ENCODE results near the gene PGR.
"Not testable (repeated sequence)": the region's sequence is repeated elsewhere in the genome, so short reads cannot be mapped to it uniquely, and the experiment has no call there.

PGR gene

DNA sequence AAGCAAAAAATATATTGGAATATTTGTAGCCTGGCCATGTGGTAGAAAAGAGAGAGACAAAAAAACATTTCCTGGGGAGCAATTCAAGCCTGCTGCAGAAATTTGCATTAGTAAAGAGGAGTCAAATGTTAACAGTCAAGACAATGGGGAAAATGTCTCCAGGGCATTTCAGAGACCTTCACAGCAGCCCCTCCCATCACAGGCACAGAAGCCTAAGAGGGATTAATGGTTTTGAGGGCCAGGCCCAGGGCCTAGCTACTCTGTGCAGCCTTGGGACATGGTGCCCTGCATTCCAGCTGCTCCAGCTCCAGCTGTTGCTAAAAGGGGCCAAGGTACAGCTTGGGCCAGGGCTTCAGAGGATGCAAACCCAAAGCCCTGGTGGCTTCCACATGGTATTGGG, 46.8 kb downstream of the PGR start:
- DNase-seq (ENCODE audit: low read depth in 2 of 2): no peak

DNA sequence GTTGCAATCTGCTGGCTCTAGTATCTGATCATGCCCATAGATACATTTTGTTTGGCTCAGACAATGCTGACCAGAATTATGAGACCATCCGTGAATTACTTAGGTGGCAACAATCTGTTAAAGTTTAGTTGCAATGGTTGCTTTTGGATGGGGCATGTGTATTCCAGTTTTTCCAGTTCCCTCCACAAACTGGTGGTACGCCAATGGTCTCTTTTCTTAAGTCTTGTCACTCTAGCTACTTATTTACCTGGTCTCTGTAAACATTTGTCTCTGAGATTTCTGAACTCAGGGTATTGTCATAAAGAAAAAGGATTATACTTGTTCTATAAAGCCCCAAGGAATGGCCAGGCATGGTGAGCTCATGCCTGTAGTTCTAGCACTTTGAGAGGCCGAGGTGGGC, 65.9 kb downstream of the PGR start:
- DNase-seq (ENCODE audit: low read depth in 2 of 2): no peak

DNA sequence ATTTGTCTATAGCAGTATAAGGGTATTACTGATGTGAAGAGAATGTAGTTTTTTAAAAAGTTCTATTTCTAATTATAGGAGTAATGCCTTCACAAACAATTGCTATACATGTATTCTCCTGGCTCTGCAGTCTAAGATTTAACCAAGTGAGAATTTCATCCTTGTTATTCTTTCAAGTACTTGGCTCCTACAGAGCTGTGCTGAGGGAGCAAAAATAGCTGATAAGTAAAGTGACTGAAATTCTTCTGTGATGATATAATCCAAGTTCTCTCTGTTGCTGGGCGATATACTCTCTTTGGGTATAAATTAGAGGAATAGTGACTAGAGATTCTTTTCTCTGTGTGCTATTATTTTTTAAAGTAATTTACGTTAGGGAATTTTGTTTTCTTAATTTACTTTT, 68.0 kb downstream of the PGR start:
- DNase-seq (ENCODE audit: low read depth in 2 of 2): no peak

DNA sequence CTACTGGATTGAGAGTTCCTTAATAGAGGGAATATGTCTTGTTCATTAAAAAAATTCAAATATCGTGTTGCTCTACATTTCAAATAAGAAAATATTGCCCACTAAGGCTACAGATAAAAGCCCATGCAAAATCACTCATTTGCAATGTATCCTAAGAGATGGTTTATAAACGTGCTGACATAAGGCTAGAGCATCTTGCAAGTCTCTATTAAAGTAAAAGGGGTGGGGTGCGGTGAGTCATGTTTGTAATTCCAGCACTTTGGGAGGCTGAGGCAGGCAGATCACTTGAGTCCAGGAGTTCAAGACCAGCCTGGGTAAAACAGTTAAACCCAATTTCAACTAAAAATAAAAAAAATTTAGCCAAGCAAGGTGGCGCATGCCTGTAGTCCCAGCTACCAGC, 70.3 kb downstream of the PGR start:
- DNase-seq (ENCODE audit: low read depth in 2 of 2): no peak

DNA sequence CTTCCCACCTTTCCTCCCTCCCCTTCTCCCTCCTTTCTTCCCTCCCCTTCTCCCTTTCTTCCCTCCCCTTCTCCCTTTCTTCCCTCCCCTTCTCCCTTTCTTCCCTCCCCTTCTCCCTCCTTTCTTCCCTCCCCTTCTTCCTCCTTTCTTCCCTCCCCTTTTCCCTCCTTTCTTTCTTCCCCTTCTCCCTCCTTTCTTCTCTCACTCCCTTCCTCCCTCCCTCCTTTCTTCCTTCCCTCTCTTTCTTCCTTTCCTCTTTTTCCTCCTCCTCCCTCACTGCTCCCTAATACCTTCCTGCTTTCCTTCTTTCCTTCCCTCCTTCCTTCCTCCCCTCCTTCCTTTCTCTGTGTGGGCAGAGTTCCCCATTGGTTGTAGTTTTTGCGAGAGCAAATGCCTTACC, 76.1 kb downstream of the PGR start:
- DNase-seq (ENCODE audit: low read depth in 2 of 2): no peak

DNA sequence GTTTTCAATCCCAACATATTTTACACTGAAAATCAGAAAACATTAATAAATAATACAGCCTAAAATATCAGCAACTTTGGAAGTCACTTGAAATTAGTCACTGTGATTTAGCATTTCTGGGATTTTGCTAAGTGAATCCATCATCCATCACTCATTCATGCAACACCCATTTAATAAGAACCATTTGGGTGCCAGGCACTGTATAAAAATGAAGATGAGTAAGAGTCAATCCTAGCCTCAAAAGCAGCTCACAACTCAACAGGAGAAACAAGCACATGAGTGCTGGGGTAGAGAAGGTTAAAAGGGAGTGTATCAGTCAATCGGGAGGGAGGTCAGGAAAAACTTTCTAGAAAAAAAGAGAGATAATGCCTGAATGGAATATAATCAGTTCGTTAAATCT, 77.9 kb downstream of the PGR start:
- no peak for DNase-seq (ENCODE audit: low read depth in 2 of 2)

DNA sequence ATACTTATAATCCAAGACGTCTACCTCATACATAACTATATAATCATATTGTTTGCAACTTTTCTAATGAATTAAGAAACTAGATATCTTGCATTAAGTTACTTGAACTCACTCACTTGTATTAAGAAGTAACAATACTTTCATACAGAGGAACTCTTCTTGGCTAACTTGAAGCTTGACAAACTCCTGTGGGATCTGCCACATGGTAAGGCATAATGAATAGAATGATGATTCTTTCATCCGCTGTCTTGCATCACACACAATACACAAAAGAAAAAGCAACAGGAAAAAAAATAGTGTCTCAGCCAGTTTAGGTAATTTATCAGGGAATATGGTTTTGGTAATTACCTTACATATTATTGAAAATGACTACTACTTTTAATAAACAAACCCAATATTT, 79.8 kb downstream of the PGR start:
- no peak for DNase-seq (ENCODE audit: low read depth in 2 of 2)

DNA sequence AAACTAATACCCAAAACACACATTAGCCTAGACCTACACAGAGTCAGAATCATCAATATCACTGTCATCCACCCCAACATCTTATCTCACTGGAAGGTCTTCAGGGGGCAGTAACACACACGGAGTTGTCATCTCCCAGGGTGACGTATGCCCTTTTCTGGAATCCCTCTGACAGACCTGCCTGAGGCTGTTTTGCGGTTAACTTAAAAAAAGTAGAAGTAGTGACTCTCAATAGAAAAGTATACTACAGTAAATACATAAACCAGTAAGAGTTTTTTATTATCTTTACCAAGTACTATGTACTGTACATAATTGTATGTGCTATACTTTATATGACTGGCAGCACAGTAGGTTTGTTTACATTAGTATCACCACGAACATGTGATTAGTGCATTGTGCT, 80.5 kb downstream of the PGR start:
- no peak for DNase-seq (ENCODE audit: low read depth in 2 of 2)

DNA sequence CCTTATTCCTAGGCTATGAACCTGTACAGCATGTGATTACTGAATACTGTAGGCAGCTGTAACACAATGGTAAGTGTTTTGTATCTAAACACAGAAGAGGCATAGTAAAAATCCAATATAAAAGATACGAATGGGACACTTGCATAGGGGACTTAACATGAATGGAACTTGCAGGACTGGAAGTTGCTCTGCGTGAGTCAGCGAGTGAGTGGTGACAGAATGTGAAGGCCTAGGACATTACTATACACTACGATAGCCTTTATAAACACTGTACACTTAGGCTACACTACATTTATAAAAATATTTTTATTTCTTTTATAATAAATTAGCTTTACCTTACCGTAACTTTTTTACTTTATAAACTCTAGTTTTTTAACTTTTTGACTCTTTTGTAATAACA, 81.1 kb downstream of the PGR start:
- DNase-seq (ENCODE audit: low read depth in 2 of 2): no peak

DNA sequence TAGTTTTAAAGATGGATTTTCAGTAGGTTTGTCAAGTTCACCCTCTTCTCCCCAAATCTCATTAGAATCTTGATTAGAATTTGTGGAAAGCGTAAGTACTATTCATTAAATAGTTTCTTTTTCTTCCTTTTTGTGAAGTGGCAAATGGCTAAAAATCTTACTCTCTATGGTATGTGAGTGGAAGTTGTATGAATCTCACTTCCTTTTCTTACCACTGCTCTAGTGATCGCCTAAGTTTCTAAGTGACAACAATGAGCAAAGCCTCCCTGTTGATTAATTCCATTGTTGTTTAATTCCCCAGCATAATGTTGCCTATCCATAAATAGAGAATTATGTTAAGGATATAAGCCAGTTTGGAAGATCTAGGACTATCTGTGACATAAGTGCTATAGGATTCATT, 82.7 kb downstream of the PGR start:
- DNase-seq (ENCODE audit: low read depth in 2 of 2): no peak

DNA sequence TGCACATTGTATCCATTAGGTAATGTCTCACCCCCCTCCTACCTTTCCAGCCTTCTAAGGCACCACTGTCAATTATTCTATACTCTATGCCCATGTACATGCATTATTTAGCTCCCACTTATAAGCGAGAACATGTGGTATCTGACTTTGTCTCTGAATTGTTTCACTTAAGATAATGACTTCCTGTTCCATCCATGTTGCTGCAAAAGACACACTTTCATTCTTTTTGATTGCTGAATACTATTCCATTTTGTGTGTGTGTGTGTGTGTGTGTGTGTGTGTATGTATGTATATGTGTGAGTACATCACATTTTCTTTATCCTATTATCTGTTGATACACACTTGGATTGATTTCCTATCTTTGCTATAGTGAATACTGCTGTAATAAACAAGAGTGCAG, 84.2 kb downstream of the PGR start:
- DNase-seq (ENCODE audit: low read depth in 2 of 2): no peak

DNA sequence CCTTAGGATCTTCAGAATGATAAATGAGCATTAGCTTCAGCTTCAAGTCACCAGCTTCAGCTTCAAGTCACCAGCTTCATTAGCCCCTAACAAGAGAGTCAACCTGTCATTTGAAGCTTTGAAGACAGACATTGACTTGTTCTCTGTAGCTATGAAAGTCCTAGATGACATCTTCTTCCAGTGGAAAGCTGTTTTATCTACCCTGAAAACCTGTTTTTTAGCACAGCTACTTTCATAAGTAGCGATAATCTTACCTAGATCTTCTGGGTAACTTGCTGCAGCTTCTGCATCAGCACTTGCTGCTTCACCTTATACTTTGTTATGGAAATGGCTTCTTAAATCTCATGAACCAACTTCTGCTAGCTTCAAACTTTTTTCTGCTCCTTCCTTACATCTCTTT, 85.7 kb downstream of the PGR start:
- DNase-seq (ENCODE audit: low read depth in 2 of 2): no peak

DNA sequence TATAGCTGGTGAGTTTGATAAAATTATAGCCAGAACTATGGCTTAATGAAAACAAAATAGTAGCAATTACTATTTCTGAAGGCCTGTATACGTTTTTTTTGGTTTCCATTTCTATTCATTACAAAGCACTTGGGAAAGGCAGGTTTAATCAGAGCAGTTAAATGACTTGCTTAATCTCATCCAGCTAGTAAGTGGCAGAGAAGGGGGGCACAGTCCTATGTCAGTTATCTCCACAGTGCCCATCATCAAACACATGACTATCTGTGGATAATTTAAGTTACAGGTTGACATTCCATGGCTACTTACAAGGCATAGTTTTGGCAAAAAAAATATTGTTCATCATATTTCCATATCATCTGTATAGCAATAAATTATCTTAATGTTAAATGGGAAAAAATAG, 93.7 kb downstream of the PGR start:
- DNase-seq (ENCODE audit: low read depth in 2 of 2): no peak

DNA sequence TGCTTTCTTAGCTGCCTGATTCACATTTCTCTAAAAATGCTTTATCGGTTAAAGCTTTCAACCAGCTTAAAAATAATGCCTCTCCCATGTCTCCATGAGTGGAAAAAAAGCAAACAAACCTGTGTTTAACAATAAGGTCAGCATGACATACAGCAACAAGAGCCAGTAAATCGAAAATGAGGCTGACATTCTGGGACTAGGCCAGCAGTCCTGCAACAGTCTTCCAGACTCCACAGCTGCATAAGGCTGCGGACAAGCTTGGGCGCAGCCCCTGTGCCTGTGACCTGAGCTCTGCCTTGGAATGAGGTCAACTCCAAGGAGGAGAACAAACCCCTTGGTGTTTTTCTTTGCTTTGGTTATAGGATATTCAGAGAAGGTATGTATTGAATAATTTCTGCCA, 95.5 kb downstream of the PGR start:
- DNase-seq (ENCODE audit: low read depth in 2 of 2): no peak

DNA sequence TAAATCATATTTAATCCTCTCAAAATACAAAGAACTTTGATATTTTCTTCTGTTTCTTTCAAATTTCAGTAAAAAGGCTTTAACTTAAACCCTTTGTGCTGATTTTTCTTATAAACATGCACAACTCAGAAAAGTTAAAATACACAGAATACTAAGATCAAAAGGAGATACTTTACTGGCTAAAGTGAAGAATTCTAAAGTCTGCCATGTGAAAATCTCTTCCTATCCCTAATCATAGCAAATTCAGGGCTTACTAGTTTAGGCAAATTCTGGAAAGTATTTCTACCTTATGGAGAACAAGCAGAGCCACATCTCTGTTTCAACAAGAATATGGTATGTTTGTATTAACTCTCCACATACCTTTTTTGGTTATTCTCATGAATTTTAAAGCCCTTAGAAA, 96.6 kb downstream of the PGR start:
- no peak for DNase-seq (ENCODE audit: low read depth in 2 of 2)

DNA sequence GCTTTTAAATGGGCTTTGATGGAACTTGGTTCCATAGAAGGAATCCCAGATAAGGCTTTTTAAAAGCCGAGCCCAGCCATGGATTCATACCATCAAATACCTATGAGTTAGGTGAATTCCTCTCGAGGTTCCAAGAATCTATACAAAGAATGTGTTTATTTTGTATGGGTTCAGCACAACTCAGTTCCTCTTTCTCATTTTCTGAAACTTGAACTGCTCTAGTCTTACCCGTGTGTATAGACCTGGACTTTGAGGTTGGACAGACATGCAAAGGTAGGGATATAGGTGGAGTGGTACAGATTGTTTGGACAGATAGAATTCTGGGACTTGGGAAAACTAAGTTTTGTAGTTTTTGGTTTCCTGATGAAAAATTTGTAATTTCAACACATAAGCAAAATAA, 97.9 kb downstream of the PGR start:
- no peak for DNase-seq (ENCODE audit: low read depth in 2 of 2)

DNA sequence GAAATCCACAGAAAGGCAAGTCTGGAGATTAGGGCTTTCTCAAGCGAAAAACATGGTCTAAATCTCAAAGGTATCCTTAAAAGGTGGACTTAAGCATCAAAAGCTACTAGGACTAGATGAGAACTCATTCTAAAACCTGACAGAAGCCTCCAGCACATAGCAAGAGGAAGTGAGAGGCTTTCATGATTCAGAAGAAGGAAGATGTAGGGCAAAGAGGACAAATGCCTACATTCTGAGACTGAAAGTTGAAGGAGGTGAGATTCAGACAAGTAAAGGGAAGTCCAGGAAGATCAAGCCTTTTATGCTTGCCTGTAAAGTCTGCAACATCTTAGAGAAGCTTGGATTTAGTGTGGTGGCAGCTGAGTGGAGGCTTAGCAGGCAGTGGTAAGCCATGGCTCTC, 98.9 kb downstream of the PGR start:
- DNase-seq (ENCODE audit: low read depth in 2 of 2): no peak

DNA sequence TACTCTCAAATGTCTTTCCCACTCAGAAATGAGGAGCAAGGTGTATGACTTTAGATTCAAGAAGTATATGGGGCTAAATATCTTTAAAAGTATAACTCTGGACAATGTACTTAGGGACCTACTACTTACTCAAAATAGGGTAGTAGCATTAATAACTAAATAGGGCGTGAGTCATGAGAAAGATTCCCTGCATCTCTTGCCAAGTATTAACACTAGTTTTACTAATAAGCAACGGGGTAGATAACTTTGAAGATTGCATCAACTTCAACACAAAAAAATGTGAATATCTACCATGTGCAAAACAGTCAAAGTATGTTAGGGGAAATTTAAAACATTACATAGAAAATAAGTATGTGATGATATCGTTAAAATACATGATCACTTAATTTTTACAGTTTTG, 99.6 kb downstream of the PGR start:
- DNase-seq (ENCODE audit: low read depth in 2 of 2): no peak

DNA sequence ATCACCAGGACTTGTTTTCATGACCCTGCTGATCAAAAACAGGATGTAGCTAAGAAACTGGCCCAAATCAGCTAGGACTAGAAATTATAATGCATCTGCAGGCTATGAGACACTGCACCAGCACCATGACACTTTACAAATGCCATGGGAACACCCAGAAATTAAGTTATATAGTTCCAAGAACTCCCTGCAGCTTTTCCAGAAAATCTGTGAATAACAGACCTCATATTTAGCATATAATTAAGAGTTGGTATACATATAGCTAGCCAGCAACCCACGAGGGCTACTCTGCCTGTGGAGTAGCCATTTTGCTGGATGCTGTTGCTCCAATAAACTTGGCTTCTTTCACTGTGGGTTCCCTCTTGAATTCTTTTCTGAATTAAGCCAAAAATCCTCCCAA, 101.0 kb downstream of the PGR start:
- no peak for DNase-seq (ENCODE audit: low read depth in 2 of 2)

DNA sequence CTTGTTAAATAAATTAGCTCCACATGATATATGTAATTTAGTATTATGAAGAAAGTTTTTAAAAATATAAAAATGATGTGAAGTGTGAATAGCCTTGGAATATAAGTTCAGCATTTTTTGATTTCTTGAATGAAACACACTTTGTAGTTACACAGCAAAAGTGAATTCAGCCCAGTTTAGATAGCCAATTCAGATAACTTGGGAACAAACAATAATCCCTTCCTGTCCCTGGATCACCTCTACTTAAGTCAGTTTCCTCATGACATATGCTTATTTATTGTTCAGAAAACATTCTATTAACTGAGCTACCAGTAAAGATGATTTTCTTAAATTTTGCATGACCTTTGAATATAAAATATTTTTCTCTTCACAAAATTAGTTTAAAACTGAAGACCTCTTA, 107.4 kb downstream of the PGR start:
- no peak for DNase-seq (ENCODE audit: low read depth in 2 of 2)

DNA sequence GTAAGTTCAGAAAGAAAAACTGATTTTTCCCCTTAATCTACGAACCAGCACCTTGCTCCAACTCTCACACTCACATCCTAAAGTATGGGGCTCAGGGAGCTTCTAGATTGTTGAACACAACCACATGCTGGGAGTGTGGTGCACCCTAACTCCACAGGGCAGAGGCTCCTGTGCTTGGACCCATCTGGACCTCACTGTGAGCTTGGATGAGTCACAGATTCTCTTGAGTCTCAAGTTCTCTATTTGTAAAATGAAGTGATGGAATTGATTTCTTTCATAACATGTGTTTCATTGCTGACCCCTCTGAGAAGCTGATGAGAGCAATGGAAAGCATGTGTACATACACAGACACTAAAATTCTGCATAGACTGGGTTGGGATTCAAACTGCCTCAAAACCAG, 109.7 kb downstream of the PGR start:
- DNase-seq (ENCODE audit: low read depth in 2 of 2): no peak

DNA sequence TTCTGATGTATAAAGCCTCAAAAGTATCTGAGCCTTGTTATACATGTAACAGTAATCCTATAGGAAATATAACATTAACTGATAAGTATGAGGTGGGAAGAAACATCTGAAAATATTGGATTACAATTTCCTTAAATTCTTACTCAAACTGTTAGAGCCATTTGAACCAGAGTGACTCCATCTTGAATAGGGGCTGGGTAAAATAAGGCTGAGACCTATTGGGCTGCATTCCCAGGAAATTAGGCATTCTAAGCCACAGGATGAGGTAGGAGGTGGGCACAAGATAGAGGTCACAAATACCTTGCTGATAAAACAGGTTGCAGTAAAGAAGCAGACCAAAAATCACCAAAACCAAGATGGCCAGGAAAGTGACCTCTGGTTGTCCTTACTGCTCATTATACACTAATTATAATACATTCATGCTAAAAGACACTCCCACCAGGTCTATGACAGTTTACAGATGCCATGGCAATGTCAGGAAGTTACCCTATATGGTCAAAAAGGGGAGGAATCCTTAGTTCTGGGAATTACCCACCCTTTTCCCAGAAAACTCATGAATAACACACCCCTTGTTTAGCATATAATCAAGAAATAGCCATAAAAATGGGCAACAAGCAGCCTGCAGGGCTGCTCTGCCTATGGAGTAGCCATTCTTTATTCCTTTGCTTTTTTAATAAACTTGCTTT, 114.9 kb downstream of the PGR start:
- DNase-seq (ENCODE audit: low read depth in 2 of 2): no peak

DNA sequence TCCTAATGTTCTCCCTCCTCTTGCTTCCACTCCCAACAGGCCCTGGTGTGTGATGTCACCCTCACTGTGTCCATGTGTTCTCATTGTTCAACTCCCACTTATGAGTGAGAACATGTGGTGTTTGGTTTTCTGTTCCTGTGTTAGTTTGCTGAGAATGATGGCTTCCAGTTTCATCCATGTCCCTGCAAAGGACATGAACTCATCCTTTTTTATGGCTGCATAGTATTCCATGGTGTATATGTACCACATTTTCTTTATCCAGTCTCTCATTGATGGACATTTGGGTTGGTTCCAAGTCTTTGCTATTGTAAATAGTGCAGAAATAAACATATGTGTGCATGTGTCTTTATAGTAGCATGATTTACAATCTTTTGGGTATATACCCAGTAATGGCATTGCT, 115.9 kb downstream of the PGR start:
- DNase-seq (ENCODE audit: low read depth in 2 of 2): not testable (repeated sequence)

DNA sequence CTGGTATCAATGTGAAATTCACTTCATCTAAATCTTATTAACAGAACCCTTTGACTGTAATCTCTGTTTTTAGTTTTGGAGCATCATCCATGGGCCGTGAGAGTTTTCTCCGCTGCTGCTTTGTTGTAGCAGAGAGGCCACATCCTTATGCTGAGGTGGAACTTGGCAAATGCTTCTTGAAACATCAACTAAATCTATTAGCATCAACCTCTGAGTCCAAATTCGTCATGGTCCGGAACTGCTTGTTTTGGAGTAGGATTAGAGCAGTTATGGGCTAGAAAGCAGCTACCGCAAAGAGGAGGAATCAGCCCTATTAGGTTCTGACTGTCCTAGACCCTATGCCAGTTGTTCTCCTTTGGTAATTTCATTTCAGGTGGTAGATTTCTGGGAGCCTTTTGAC, 117.7 kb downstream of the PGR start:
- DNase-seq (ENCODE audit: low read depth in 2 of 2): no peak

DNA sequence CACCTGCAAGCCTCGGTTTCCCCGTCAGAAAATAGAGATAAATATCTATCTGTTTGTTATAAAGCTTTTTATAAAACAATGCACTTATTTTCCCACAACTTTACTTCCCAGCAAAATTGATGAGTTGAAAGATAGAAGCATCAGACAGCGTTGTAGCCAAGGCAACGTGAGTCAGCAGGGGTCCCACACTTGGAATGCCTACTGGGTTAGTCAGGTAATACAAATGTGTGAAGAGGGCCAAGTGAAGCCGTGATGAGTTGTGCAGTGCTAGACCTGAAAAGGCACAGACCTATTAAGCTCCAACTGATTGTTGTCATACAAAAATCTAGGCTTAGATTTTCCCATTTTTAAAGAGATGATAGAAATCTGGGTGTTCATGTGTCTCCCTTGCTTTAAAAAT, 118.7 kb downstream of the PGR start:
- DNase-seq (ENCODE audit: low read depth in 2 of 2): no peak
